ENCODE data around the gene CCDC148.
"Not testable (repeated sequence)": the region's sequence is repeated elsewhere in the genome, so short reads cannot be mapped to it uniquely, and the experiment has no call there.

CCDC148 gene

GRCh38 chr2:158234497-158234896 lies 222.1 kb downstream of the CCDC148 start:
- no peak for TF ChIP-seq CTCF (IDR thresholded peaks at IDR 0.05; ENCODE audit: unreplicated experiment in 3 of 3)
- H3K4me1 Mint-ChIP-seq: no peaks in the 10 kb centered on the region
- no peaks in the 10 kb centered on the region for H3K9me3 Mint-ChIP-seq
- H3K27ac Mint-ChIP-seq: no peak overlapping the region
- H3K27me3 Mint-ChIP-seq (ENCODE audit: low read depth): no peaks in the 10 kb centered on the region
- H3K4me3 Mint-ChIP-seq: no peak overlapping the region
- H3K36me3 Mint-ChIP-seq (ENCODE audit: low read depth): no peaks in the 10 kb centered on the region

- no peak for TF ChIP-seq CTCF (IDR thresholded peaks at IDR 0.05; ENCODE audit: unreplicated experiment in 3 of 3)
- Mint-ChIP-seq H3K9me3 (no peaks in the 10 kb centered on the region), H3K36me3 (ENCODE audit: low read depth) (no peaks in the 10 kb centered on the region), H3K4me1 (no peaks in the 10 kb centered on the region), H3K27me3 (ENCODE audit: low read depth) (no peaks in the 10 kb centered on the region), H3K4me3 (no peak overlapping the region), H3K27ac (peak overlapping the region in 1 of 3 experiments; percentile 34)
These were observed 224.1 kb downstream of the CCDC148 start for GRCh38 chr2:158232476-158232875.

DNA sequence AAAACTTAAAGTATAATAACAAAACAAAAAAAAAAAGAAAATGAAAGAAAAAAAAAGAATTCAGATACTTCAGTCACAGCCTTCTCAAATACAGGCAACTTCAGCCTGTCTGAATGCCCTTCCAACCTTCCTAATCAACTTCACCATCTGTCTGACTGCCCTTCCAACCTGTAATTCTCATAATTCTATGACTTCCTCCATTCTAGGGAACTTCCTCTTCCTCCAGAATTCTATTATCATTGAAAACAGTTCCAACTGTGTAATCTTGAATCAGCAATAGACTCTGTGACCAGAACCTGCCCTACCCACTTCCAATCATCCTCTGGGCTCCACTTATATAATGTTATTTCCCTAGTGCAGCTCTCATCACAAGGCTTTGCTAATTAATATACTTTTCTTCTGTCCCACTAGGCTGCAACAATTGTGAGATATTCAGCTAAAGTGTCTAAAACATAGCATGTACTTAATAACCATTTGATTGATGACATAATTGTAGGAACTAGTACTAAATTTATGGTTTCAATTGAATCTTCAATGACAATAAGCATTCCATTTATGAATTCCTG lies 227.5 kb downstream of the CCDC148 start:
- no peak overlapping the region for H3K27ac Mint-ChIP-seq
- TF ChIP-seq CTCF (IDR thresholded peaks at IDR 0.05; ENCODE audit: unreplicated experiment in 3 of 3): no peak
- no peak overlapping the region for H3K4me3 Mint-ChIP-seq
- peaks cover 7% of the 10 kb centered on the region for H3K9me3 Mint-ChIP-seq
- H3K4me1 Mint-ChIP-seq: no peaks in the 10 kb centered on the region
- H3K36me3 Mint-ChIP-seq (ENCODE audit: low read depth): peaks cover under 1% of the 10 kb centered on the region
- no peaks in the 10 kb centered on the region for H3K27me3 Mint-ChIP-seq (ENCODE audit: low read depth)

GRCh38 chr2:158223066-158223465 lies 233.5 kb downstream of the CCDC148 start:
- H3K9me3 Mint-ChIP-seq; H3K27ac Mint-ChIP-seq; H3K4me1 Mint-ChIP-seq; H3K4me3 Mint-ChIP-seq; H3K27me3 Mint-ChIP-seq (ENCODE audit: low read depth): not testable (repeated sequence)
- peaks cover 14% of the 10 kb centered on the region for H3K36me3 Mint-ChIP-seq (ENCODE audit: low read depth)

DNA sequence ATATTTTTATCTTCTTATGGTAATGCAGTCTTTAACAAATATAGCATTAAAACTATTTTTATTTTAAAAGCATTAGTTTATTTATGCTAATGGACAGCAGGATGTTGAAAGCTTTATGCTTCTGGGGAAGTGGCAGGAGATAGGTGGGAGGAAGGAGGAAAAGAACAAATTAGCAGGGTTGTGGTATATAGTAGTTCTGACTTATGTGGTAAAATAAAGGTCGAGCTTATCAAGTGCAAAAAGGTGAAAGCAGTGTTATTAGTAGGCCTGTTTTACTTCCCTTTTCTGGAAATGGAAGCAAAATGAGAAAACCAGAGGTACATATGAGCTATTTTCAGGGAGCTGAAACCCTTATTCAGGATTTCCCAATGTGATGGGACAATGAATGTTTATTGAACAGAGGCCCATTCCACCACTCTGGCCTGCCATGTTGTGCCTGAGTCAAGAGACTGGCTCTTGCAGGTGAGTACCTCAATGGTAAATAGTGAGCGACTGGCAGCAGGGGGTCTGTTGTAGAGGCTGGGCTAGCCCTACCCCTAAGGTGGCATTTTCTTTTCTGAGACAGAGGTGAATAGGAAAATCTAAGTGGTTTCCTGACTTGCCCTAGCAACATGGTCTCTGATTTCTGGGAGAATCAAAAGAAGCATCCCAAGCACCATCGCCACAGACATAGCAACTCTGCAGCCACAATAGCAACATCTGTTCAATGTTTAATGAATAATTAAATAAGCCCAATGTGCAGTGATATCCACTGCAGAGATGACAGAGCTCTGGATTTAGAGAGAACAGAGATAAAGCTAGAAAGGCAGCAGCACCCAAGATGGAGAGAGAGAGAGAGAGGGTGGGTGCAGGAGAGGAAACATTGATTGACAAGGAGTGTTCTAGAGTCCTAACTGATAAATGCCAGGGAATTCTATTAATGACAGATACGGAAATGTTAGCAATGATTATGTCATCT lies 235.2 kb downstream of the CCDC148 start:
- H3K27ac Mint-ChIP-seq: no peak overlapping the region
- no peak for TF ChIP-seq CTCF (IDR thresholded peaks at IDR 0.05; ENCODE audit: unreplicated experiment in 3 of 3)
- H3K27me3 Mint-ChIP-seq (ENCODE audit: low read depth): no peaks in the 10 kb centered on the region
- no peak overlapping the region for H3K4me3 Mint-ChIP-seq
- peaks cover 14% of the 10 kb centered on the region for H3K36me3 Mint-ChIP-seq (ENCODE audit: low read depth)
- H3K9me3 Mint-ChIP-seq: peaks cover 9% of the 10 kb centered on the region
- H3K4me1 Mint-ChIP-seq: no peaks in the 10 kb centered on the region

GRCh38 chr2:158217593-158217992 lies 239.0 kb downstream of the CCDC148 start:
- Mint-ChIP-seq H3K4me1 (peaks cover 10% of the 10 kb centered on the region), H3K4me3 (no peak overlapping the region), H3K27me3 (ENCODE audit: low read depth) (no peaks in the 10 kb centered on the region), H3K9me3 (no peaks in the 10 kb centered on the region), H3K27ac (no peak overlapping the region), H3K36me3 (ENCODE audit: low read depth) (peaks cover 11% of the 10 kb centered on the region)
- TF ChIP-seq CTCF (IDR thresholded peaks at IDR 0.05; ENCODE audit: unreplicated experiment in 3 of 3): no peak

Data from nephron (organoid).